PC-3 (cell line): ENCODE results near the gene PMEPA1. TPM values are rescaled to one million over a fixed set of nuclear protein-coding genes. Genes with fewer than 3 reads are reported as not detected.

ENCODE experiments used
- ATAC-seq: fragments of 200-7000 bp; cut with Tn5 transposase; 2 replicates; pipeline ENCODE4 v1.9.1; 2020; ENCODE audit warnings: mild to moderate bottlenecking, moderate library complexity
- BruUV-seq: library from RNA; stranded (reverse); fragments of 400-500 nt; replicated peaks from 2 replicates; lab custom pipeline; 2021; lab: Mats Ljungman, UMichigan
- CTCF ChIA-PET: fragments of 300-600 bp; sonication (Branson Sonifier 250); formaldehyde crosslinking; loops from one replicate; lab custom pipeline; 2022; ENCODE audit warnings: antibody characterized with exemption; lab: Charles Lee
- POLR2A ChIA-PET: fragments of 300-600 bp; sonication (Branson Sonifier 250); formaldehyde crosslinking; loops from one replicate; lab custom pipeline; 2022; ENCODE audit warnings: antibody characterized with exemption; ENCODE audit not compliant: unreplicated experiment; lab: Charles Lee
- DNase-seq: peaks from one replicate; pipeline ENCODE4 v3.0.0-alpha.2; 2015
- H2AFZ ChIP-seq: fragments of 300-600 bp; sonication (generic); 2 replicates; pipeline ENCODE4 v1.6.0; 2016; ENCODE audit warnings: antibody characterized with exemption, low read length
- H3F3A ChIP-seq: fragments of 300-600 bp; sonication (generic); one replicate; pipeline ENCODE4 v1.6.0; 2017; ENCODE audit warnings: antibody characterized with exemption, low read length, control low read depth, mild to moderate bottlenecking; ENCODE audit not compliant: unreplicated experiment
- H3K27ac ChIP-seq: fragments of 300-600 bp; sonication (generic); 2 replicates; pipeline ENCODE4 v1.5.1; 2016; ENCODE audit warnings: mild to moderate bottlenecking, low read length
- H3K27me3 ChIP-seq: fragments of 300-600 bp; sonication (generic); 2 replicates; pipeline ENCODE4 v1.6.1; 2016; ENCODE audit warnings: low read length, mixed read lengths
- H3K36me3 ChIP-seq: fragments of 300-600 bp; sonication (generic); 2 replicates; pipeline ENCODE4 v1.6.1; 2016; ENCODE audit warnings: low read depth, mixed run types, low read length, mixed read lengths
- H3K4me1 ChIP-seq: fragments of 300-600 bp; sonication (generic); 2 replicates; pipeline ENCODE4 v1.5.1; 2016; ENCODE audit warnings: low read length; ENCODE audit not compliant: insufficient read depth
- H3K4me2 ChIP-seq: fragments of 300-600 bp; sonication (generic); 2 replicates; pipeline ENCODE4 v1.6.0; 2016; ENCODE audit warnings: low read length
- H3K4me3 ChIP-seq: fragments of 300-600 bp; sonication (generic); 2 replicates; pipeline ENCODE4 v1.5.1; 2016; ENCODE audit warnings: mild to moderate bottlenecking, low read length, mixed read lengths
- H3K79me2 ChIP-seq: fragments of 300-600 bp; sonication (generic); 2 replicates; pipeline ENCODE4 v1.6.1; 2017; ENCODE audit warnings: low read length, mixed read lengths
- H3K9ac ChIP-seq: fragments of 300-600 bp; sonication (generic); 2 replicates; pipeline ENCODE4 v1.6.0; 2016; ENCODE audit warnings: mild to moderate bottlenecking, low read length
- H3K9me2 ChIP-seq: fragments of 300-600 bp; sonication (generic); replicated peaks from 2 replicates; pipeline ENCODE4 v1.6.1; 2016; ENCODE audit warnings: mixed run types, low read length, mixed read lengths
- H3K9me3 ChIP-seq: fragments of 300-600 bp; sonication (generic); 2 replicates; pipeline ENCODE4 v1.6.1; 2016; ENCODE audit warnings: low read length, mixed read lengths
- H4K20me1 ChIP-seq: fragments of 300-600 bp; sonication (generic); 2 replicates; pipeline ENCODE4 v1.6.1; 2016; ENCODE audit warnings: low read length, mixed read lengths
- CTCF ChIP-seq: fragments of 300-600 bp; sonication (generic); conservative IDR thresholded peaks from 2 replicates; pipeline ENCODE4 v1.5.1; 2017; ENCODE audit warnings: antibody characterized with exemption, low read depth, mild to moderate bottlenecking, low read length
- EZH2 ChIP-seq: fragments of 300-600 bp; sonication (generic); IDR thresholded peaks from one replicate; pipeline ENCODE4 v1.6.1; 2017; ENCODE audit warnings: antibody characterized with exemption, mild to moderate bottlenecking, low read length; ENCODE audit not compliant: unreplicated experiment
- EZH2phosphoT487 ChIP-seq: fragments of 300-600 bp; sonication (generic); IDR thresholded peaks from 2 replicates; pipeline ENCODE4 v1.6.1; 2018; ENCODE audit warnings: mild to moderate bottlenecking, antibody characterized with exemption, low read length, borderline replicate concordance
- intact Hi-C: fragments of 100-400 bp; cut with micrococcal nuclease; formaldehyde crosslinking; loops from 2 replicates; pipeline ENCODE4 v1.9.0; 2023
- total RNA-seq: library from RNA; depleted of rRNA; stranded (reverse); fragments of >200 nt; gene quantifications from 2 replicates; pipeline ENCODE4 v1.2.3, GENCODE V29; 2014

Gene PMEPA1
- total RNA-seq, 1 experiment from 2014 or later: 21.9 TPM

- H3K36me3 ChIP-seq: peaks cover 16% of the 10 kb centered on the region
- TSS peak; percentile 62 for BruUV-seq
- no peak for DNase-seq
- peak overlapping the region; percentile 27; the same call in 1 of the 2 replicates for H3K9ac ChIP-seq
- no peak for TF ChIP-seq CTCF
- no peak for TF ChIP-seq EZH2phosphoT487
- TF ChIP-seq EZH2: no peak
- no peak for ATAC-seq
- peak overlapping the region; percentile 90 for H3K27ac ChIP-seq
- H3K4me1 ChIP-seq: peaks cover 80% of the 10 kb centered on the region
- ChIA-PET POLR2A (interaction anchor here (0.6 kb wide), 1 partner anchor 1340 kb away, joined by 5 read pairs; no protein-coding TSS in a partner anchor), CTCF (no interaction called here)
- peaks cover 19% of the 10 kb centered on the region; the same call in 1 of the 2 replicates for H4K20me1 ChIP-seq
- no peaks in the 10 kb centered on the region for H3K27me3 ChIP-seq
- H2AFZ ChIP-seq: no peak overlapping the region
- no peaks in the 10 kb centered on the region for H3K9me2 ChIP-seq
- H3K79me2 ChIP-seq: peaks cover 94% of the 10 kb centered on the region
- intact Hi-C loops: loop anchor here (2.0 kb wide), 2 partner anchors 18 to 394 kb away; partner anchors contain the start of gene PMEPA1
- H3K4me3 ChIP-seq: peak overlapping the region; percentile 26; the same call in 1 of the 2 replicates
- peak overlapping the region; percentile 75 for H3K4me2 ChIP-seq
- no peaks in the 10 kb centered on the region for H3K9me3 ChIP-seq
- peaks cover 14% of the 10 kb centered on the region for H3F3A ChIP-seq
Measured at GRCh38 chr20:57692393-57692792, 17.4 kb downstream of the PMEPA1 start.

GRCh38 chr20:57691699-57692098 is 18.1 kb downstream of the PMEPA1 start:
- no peaks in the 10 kb centered on the region for H3K9me3 ChIP-seq
- no peak overlapping the region for H2AFZ ChIP-seq
- no peak overlapping the region for H3K4me3 ChIP-seq
- no TSS peak for BruUV-seq
- H3K4me1 ChIP-seq: peaks cover 80% of the 10 kb centered on the region
- H3F3A ChIP-seq: peaks cover 14% of the 10 kb centered on the region
- H3K36me3 ChIP-seq: peaks cover 19% of the 10 kb centered on the region
- peaks cover 19% of the 10 kb centered on the region; the same call in 1 of the 2 replicates for H4K20me1 ChIP-seq
- DNase-seq (no peak), ATAC-seq (no peak)
- ChIA-PET CTCF (no interaction called here), POLR2A (no interaction called here)
- no peak overlapping the region for H3K27ac ChIP-seq
- no peak overlapping the region for H3K9ac ChIP-seq
- no peak for TF ChIP-seq EZH2
- no peaks in the 10 kb centered on the region for H3K9me2 ChIP-seq
- no peaks in the 10 kb centered on the region for H3K27me3 ChIP-seq
- H3K79me2 ChIP-seq: peaks cover 94% of the 10 kb centered on the region
- peak overlapping the region; percentile 75; the same call in 1 of the 2 replicates for H3K4me2 ChIP-seq
- intact Hi-C loops: loop anchor here (2.0 kb wide), 2 partner anchors 19 to 395 kb away; partner anchors contain the start of gene PMEPA1

- peaks cover 14% of the 10 kb centered on the region for H3F3A ChIP-seq
- H3K27ac ChIP-seq: no peak overlapping the region
- H4K20me1 ChIP-seq: peaks cover 22% of the 10 kb centered on the region; the same call in 1 of the 2 replicates
- no peaks in the 10 kb centered on the region for H3K27me3 ChIP-seq
- TF ChIP-seq EZH2phosphoT487 (no peak), EZH2 (no peak), CTCF (no peak)
- H3K4me2 ChIP-seq: no peak overlapping the region
- no TSS peak for BruUV-seq
- H3K36me3 ChIP-seq: peaks cover 21% of the 10 kb centered on the region
- peaks cover 80% of the 10 kb centered on the region for H3K4me1 ChIP-seq
- peaks cover 94% of the 10 kb centered on the region for H3K79me2 ChIP-seq
- H2AFZ ChIP-seq: no peak overlapping the region
- no peak overlapping the region for H3K9ac ChIP-seq
- H3K9me3 ChIP-seq: no peaks in the 10 kb centered on the region
- ChIA-PET POLR2A (no interaction called here), CTCF (no interaction called here)
- intact Hi-C loops: no loop called here
- H3K4me3 ChIP-seq: no peak overlapping the region
- no peak for ATAC-seq
- no peaks in the 10 kb centered on the region for H3K9me2 ChIP-seq
- no peak for DNase-seq
Measured at GRCh38 chr20:57690525-57690924, 19.3 kb downstream of the PMEPA1 start.
